ENCODE data around the gene ENPP1. TPM values are rescaled to one million over a fixed set of nuclear protein-coding genes. Genes with fewer than 3 reads are reported as not detected.

Gene ENPP1
- total RNA-seq, 1 donor: 6.0 TPM

GRCh38 chr6:131844243-131844841 lies 36.5 kb downstream of the ENPP1 start:
- no peak for TF ChIP-seq CTCF (IDR thresholded peaks at IDR 0.05; ENCODE audit: insufficient read depth, low read depth, low read length)
- H3K4me3 ChIP-seq (ENCODE audit: low read depth, low read length): no peak overlapping the region
- DNase-seq (ENCODE audit: low read depth): peak; percentile 75

GRCh38 chr6:131846023-131846663 lies 38.3 kb downstream of the ENPP1 start:
- no peak for DNase-seq (ENCODE audit: low read depth)
- no peak overlapping the region for H3K4me3 ChIP-seq (ENCODE audit: low read depth, low read length)
- TF ChIP-seq CTCF (IDR thresholded peaks at IDR 0.05; ENCODE audit: insufficient read depth, low read depth, low read length): no peak

- DNase-seq (ENCODE audit: low read depth): no peak
- no peak for TF ChIP-seq CTCF (IDR thresholded peaks at IDR 0.05; ENCODE audit: insufficient read depth, low read depth, low read length)
- no peak overlapping the region for H3K4me3 ChIP-seq (ENCODE audit: low read depth, low read length)
Observed at GRCh38 chr6:131846905-131847304, 39.1 kb downstream of the ENPP1 start.

GRCh38 chr6:131849799-131850198 lies 42.0 kb downstream of the ENPP1 start:
- H3K4me3 ChIP-seq (ENCODE audit: low read depth, low read length): no peak overlapping the region
- DNase-seq (ENCODE audit: low read depth): no peak
- no peak for TF ChIP-seq CTCF (IDR thresholded peaks at IDR 0.05; ENCODE audit: insufficient read depth, low read depth, low read length)

- DNase-seq (ENCODE audit: low read depth): no peak
- no peak overlapping the region for H3K4me3 ChIP-seq (ENCODE audit: low read depth, low read length)
- TF ChIP-seq CTCF (IDR thresholded peaks at IDR 0.05; ENCODE audit: insufficient read depth, low read depth, low read length): no peak
Observed at GRCh38 chr6:131851049-131851769, 43.4 kb downstream of the ENPP1 start.

- TF ChIP-seq CTCF (IDR thresholded peaks at IDR 0.05; ENCODE audit: insufficient read depth, low read depth, low read length): no peak
- no peak for DNase-seq (ENCODE audit: low read depth)
- no peak overlapping the region for H3K4me3 ChIP-seq (ENCODE audit: low read depth, low read length)
Observed at GRCh38 chr6:131852200-131852599, 44.4 kb downstream of the ENPP1 start.
